DND-41 (cell line): ENCODE results near the gene GTF2F1.
"Not testable (repeated sequence)": the region's sequence is repeated elsewhere in the genome, so short reads cannot be mapped to it uniquely, and the experiment has no call there.

ENCODE experiments used
- ATAC-seq: fragments of 200-7000 bp; cut with Tn5 transposase; 3 replicates; pipeline ENCODE4 v1.9.1; 2021; ENCODE audit warnings: low read depth; ENCODE audit not compliant: insufficient read depth
- DNase-seq: peaks from one replicate; pipeline ENCODE4 v3.0.0-alpha.2; 2020
- H2AFZ ChIP-seq: 2 replicates; pipeline ENCODE4 v1.6.0; 2012; ENCODE audit warnings: low read depth, low read length
- H3K27ac ChIP-seq: 2 replicates; pipeline ENCODE4 v1.5.1; 2012; ENCODE audit warnings: low read length, inconsistent platforms
- H3K27me3 ChIP-seq: fragments of 200-600 bp; sonication (generic); 2 replicates; pipeline ENCODE4 v1.6.0; 2012; ENCODE audit warnings: low read length, mild to moderate bottlenecking, inconsistent platforms; ENCODE audit not compliant: insufficient read depth, poor library complexity
- H3K36me3 ChIP-seq: 2 replicates; pipeline ENCODE4 v1.5.1; 2012; ENCODE audit warnings: low read length, inconsistent platforms; ENCODE audit not compliant: insufficient read depth
- H3K4me1 ChIP-seq: 2 replicates; pipeline ENCODE4 v1.5.1; 2012; ENCODE audit warnings: mild to moderate bottlenecking, low read length; ENCODE audit not compliant: insufficient read depth
- H3K4me2 ChIP-seq: 2 replicates; pipeline ENCODE4 v1.6.0; 2012; ENCODE audit warnings: mild to moderate bottlenecking, moderate library complexity, low read length, inconsistent platforms; ENCODE audit not compliant: insufficient read depth
- H3K4me3 ChIP-seq, 2 experiments: fragments of 200-600 bp in 1 of 2; shearing (Covaris generic) in 1 of 2; 2 replicates each; pipeline ENCODE4 v1.5.1; 2012 to 2016; ENCODE audit warnings: inconsistent platforms in 2 of 2, low read length in 2 of 2, mild to moderate bottlenecking in 2 of 2, low read depth in 1 of 2, moderate library complexity in 1 of 2
- H3K79me2 ChIP-seq: 2 replicates; pipeline ENCODE4 v1.6.0; 2012; ENCODE audit warnings: low read length, inconsistent platforms; ENCODE audit not compliant: insufficient read depth
- H3K9ac ChIP-seq: 2 replicates; pipeline ENCODE4 v1.6.0; 2012; ENCODE audit warnings: low read depth, mild to moderate bottlenecking, inconsistent platforms, low read length, moderate library complexity
- H3K9me3 ChIP-seq: 2 replicates; pipeline ENCODE4 v1.5.1; 2012; ENCODE audit warnings: low read length, moderate library complexity, mild to moderate bottlenecking, inconsistent platforms; ENCODE audit not compliant: insufficient read depth, severe bottlenecking
- H4K20me1 ChIP-seq: 2 replicates; pipeline ENCODE4 v1.6.0; 2012; ENCODE audit warnings: low read length; ENCODE audit not compliant: insufficient read depth
- EZH2 ChIP-seq: IDR thresholded peaks from 3 replicates; pipeline ENCODE4 v1.6.1; 2012; ENCODE audit warnings: borderline replicate concordance, low read depth, mild to moderate bottlenecking, moderate library complexity, low read length, inconsistent platforms; ENCODE audit not compliant: severe bottlenecking
- TF ChIP-seq, protein P1 (sequence below): IDR thresholded peaks from 2 replicates; pipeline ENCODE4 v1.5.1; 2012; ENCODE audit warnings: borderline replicate concordance, low read length, moderate library complexity, mild to moderate bottlenecking; ENCODE audit not compliant: poor library complexity, severe bottlenecking; ENCODE audit errors: extremely low read depth

The GTF2F1 gene

DNA sequence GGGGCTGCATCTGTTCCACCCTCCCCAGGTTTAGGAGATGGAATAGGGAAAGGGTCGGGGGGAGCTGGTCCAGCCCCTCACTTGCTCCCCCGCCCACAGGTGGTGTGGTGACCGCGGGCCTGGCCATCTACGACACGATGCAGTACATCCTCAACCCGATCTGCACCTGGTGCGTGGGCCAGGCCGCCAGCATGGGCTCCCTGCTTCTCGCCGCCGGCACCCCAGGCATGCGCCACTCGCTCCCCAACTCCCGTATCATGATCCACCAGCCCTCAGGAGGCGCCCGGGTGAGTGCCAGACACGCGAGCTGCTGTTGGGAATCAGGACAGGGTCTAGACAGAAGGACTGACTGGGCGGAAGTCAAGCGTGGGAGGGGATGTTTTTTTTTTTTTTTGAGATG lies 28.6 kb downstream of the GTF2F1 start:
- Histone ChIP-seq H3K36me3 (peaks cover 55% of the 10 kb centered on the region), H3K4me3 (no peak overlapping the region), H4K20me1 (no peaks in the 10 kb centered on the region; the same call in 1 of the 2 replicates), H3K9me3 (no peaks in the 10 kb centered on the region), H3K27ac (no peak overlapping the region), H3K4me1 (peaks cover 28% of the 10 kb centered on the region), H3K4me2 (peak overlapping the region; percentile 23; the same call in 1 of the 2 replicates), H2AFZ (no peak overlapping the region), H3K27me3 (no peaks in the 10 kb centered on the region), H3K9ac (no peak overlapping the region), H3K79me2 (peaks cover 23% of the 10 kb centered on the region)
- DNase-seq (no peak), ATAC-seq (no peak)
- TF ChIP-seq, protein P1, sequence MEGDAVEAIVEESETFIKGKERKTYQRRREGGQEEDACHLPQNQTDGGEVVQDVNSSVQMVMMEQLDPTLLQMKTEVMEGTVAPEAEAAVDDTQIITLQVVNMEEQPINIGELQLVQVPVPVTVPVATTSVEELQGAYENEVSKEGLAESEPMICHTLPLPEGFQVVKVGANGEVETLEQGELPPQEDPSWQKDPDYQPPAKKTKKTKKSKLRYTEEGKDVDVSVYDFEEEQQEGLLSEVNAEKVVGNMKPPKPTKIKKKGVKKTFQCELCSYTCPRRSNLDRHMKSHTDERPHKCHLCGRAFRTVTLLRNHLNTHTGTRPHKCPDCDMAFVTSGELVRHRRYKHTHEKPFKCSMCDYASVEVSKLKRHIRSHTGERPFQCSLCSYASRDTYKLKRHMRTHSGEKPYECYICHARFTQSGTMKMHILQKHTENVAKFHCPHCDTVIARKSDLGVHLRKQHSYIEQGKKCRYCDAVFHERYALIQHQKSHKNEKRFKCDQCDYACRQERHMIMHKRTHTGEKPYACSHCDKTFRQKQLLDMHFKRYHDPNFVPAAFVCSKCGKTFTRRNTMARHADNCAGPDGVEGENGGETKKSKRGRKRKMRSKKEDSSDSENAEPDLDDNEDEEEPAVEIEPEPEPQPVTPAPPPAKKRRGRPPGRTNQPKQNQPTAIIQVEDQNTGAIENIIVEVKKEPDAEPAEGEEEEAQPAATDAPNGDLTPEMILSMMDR, result no peak
- TF ChIP-seq EZH2, result no peak

DNA sequence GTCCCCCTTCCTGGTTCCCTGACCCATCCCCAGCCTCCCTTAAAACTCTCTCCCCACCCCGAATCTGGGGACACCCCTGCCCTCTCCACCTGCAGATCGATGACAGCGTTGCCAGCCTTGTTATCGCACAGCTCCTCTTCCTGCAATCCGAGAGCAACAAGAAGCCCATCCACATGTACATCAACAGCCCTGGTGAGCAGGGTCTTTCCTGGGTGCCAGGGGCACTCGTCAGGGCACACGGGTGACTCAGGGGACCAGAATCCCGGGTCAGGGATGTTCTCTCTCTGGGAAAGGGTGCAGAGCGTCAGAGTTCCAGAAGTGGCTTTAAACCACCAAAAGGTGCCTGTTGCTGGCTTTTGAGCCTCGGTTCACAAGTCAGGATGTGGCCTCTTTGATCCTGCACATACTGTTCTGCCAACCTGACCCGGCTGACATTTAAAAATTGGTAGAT lies 30.6 kb downstream of the GTF2F1 start:
- peak; percentile 80 for DNase-seq
- Histone ChIP-seq H3K79me2 (peaks cover 23% of the 10 kb centered on the region), H3K36me3 (peaks cover 39% of the 10 kb centered on the region), H3K4me2 (peak overlapping the region; percentile 76), H3K4me1 (peaks cover 28% of the 10 kb centered on the region), H3K9ac (peak overlapping the region; percentile 82), H3K4me3 (peak overlapping the region; percentile 39 to 70; a peak in 3 of 4 replicates), H3K27me3 (no peaks in the 10 kb centered on the region), H4K20me1 (no peaks in the 10 kb centered on the region), H2AFZ (peak overlapping the region; percentile 91; the same call in 1 of the 2 replicates), H3K9me3 (no peaks in the 10 kb centered on the region), H3K27ac (peak overlapping the region; percentile 87)
- ATAC-seq, result peak; percentile 71
- no peak for TF ChIP-seq EZH2
- TF ChIP-seq, protein P1, result no peak

DNA sequence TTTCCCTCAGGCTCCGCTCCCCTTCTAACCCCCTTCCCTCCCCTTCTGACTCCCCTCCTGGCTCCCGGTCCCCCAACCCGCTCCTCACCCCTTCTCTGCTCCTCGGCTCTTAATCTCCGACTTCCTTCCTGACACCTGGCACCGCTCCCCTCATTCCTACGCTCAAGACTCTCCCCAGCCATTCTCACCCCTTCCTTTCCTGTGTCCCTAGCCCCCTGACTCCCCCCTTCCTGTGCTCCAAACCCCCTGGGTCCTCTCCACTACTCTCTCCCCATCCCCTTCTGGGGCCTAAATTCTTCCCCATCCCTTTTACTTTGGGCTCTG lies 31.0 kb downstream of the GTF2F1 start:
- Histone ChIP-seq H3K79me2 (peaks cover 23% of the 10 kb centered on the region), H2AFZ (peak overlapping the region; percentile 91), H3K4me2 (peak overlapping the region; percentile 76), H4K20me1 (no peaks in the 10 kb centered on the region), H3K27me3 (no peaks in the 10 kb centered on the region), H3K4me1 (peaks cover 28% of the 10 kb centered on the region), H3K9me3 (no peaks in the 10 kb centered on the region), H3K27ac (peak overlapping the region; percentile 87), H3K36me3 (peaks cover 35% of the 10 kb centered on the region), H3K4me3 (peak overlapping the region; percentile 39 to 70; a peak in 3 of 4 replicates), H3K9ac (peak overlapping the region; percentile 82)
- DNase-seq (peak; percentile 61), ATAC-seq (peak; percentile 23; the same call in 2 of the 3 replicates)
- no peak for TF ChIP-seq EZH2
- TF ChIP-seq, protein P1, result no peak

DNA sequence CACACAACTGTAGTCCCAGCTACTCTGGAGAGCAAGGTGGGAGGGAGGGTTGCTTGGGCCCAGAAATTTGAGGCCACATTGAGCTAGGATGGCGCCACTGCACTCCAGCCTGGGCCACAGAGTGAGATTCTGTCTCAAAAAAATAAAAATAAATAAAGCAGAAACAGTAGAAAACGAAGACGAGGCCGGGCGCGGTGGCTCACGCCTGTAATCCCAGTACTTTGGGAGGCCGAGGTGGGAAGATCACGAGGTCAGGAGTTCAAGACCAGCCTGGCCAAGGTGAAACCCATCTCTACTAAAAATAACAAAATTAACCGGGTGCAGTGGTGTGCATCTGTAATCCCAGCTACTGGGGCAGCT lies 32.1 kb downstream of the GTF2F1 start:
- peak overlapping the region; percentile 91 for H2AFZ ChIP-seq
- peak overlapping the region; percentile 39 to 70; a peak in 3 of 4 replicates for H3K4me3 ChIP-seq
- not testable (repeated sequence) for H3K9me3 ChIP-seq, H4K20me1 ChIP-seq, ATAC-seq, DNase-seq, H3K27me3 ChIP-seq
- H3K27ac ChIP-seq, result peak overlapping the region; percentile 87
- peak overlapping the region; percentile 82 for H3K9ac ChIP-seq
- peaks cover 28% of the 10 kb centered on the region for H3K4me1 ChIP-seq
- peaks cover 23% of the 10 kb centered on the region for H3K79me2 ChIP-seq
- peak overlapping the region; percentile 76 for H3K4me2 ChIP-seq
- H3K36me3 ChIP-seq, result peaks cover 24% of the 10 kb centered on the region

DNA sequence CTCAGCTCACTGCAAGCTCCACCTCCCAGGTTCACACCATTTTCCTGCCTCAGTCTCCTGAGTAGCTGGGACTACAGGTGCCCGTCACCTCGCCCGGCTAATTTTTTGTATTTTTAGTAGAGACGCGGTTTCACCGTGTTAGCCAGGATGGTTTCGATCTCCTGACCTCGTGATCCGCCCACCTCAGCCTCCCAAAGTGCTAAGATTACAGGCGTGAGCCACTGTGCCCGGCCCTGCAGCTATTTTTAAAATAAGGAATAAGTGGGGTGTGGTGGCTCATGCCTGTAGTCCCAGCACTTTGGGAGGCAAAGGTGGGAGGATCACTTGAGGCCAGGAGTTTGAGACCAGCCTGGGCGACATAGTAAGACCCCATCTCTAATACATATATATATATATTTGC lies 32.5 kb downstream of the GTF2F1 start:
- not testable (repeated sequence) for ATAC-seq, H4K20me1 ChIP-seq, H3K27me3 ChIP-seq, H2AFZ ChIP-seq, H3K4me3 ChIP-seq, H3K4me2 ChIP-seq, H3K9ac ChIP-seq, DNase-seq, H3K27ac ChIP-seq, H3K9me3 ChIP-seq
- H3K4me1 ChIP-seq, result peaks cover 28% of the 10 kb centered on the region
- H3K79me2 ChIP-seq, result peaks cover 23% of the 10 kb centered on the region
- peaks cover 20% of the 10 kb centered on the region for H3K36me3 ChIP-seq
